ENCODE measurements around the gene FN1.
"Not testable (repeated sequence)": the region's sequence is repeated elsewhere in the genome, so short reads cannot be mapped to it uniquely, and the experiment has no call there.

Gene FN1

DNA sequence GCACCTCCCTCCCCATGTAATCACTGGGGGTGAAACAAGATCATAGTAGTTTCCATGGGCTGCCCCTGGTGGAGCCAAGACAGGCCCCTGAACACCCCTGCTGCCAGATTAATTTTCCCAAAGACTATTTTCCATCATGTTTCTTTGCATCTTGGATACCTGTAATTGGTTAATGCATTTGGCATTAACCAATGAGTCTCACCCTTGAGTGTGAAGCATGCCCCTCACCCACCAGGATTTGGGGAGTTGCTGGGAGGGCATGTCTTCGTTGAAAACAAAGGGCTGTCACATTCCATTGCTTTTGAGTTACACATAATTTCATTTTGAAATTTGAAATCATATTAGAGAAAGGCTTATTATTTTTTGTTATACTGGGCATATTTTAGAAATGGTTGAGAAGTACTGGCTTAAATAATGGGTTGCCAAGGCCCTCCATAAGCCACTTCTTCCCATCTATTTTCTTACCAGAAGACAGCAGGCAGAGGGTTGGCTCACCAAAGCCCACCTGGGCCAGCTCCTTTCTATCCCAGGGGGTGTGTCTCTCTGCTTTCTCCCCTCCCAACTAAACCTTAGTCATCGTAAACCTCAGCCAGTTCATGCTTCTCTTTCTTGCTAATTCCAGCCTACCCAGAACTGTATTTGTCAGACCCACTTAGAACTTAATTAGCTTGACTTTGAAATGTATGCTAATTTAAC lies 72.3 kb downstream of the FN1 start:
- no peak for DNase-seq

DNA sequence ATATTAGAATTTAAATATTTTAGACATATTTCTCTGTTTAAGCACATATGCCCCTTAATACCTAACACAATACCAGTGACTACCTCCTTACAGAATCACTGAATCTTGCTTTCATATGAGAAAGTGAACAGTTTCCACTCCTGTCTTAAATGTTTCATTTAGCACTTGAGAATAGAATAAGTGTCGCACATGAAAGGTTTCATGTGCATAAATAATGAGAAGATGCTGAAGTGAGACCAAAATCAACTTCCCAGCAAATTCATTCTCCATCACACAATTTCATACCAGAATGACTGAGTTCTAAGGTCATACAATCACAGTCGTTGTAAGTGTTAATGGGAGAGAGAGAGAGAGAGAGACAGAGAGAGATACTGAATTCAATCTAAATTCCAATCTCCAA lies 72.8 kb downstream of the FN1 start:
- no peak for DNase-seq

DNA sequence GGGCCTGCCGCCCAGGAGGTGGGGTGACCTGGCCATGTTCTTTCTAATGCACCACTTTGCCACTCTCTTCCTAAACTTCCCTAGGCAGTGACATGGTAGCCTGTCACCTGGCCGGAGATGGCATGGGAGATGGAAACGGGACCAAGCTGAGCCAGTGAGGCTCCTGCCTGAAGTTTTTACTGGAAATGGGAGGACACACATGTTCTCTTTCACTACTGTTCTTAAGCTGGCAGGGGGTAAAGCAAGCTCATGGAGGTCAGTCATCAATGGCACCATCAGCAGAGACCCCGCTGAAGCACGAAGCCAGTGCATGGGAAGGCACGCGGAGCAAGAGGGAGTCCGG lies 73.3 kb downstream of the FN1 start:
- no peak for DNase-seq

DNA sequence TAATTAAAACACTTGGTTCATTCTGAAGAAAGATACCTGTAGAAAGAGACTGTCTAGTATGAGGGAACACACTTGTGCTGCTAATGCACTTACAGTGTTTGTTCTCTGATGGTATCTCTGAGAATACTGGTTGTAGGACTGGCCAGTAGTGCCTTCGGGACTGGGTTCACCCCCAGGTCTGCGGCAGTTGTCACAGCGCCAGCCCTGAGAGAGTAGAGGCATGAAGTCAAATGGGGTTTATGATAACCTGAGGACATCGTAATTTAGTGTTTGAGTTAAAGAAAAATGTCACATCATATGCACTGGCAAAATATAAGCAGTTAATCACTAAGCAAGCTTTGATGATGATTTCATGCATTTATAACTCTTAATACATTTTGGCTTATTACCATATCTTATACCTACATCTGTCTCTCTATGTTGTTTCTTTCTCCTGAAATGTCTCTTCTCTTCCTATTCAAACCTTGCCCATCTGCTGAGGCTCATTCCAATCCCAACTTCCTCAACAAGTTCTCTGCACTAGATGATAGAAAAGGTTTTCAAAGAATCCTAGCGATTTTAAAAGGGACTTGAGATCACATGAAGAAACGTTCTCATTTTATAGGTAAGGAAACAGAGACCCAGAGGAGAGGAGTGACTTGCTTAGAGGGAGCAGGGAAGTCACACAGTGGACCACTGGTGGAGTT lies 73.8 kb downstream of the FN1 start:
- DNase-seq, result no peak

DNA sequence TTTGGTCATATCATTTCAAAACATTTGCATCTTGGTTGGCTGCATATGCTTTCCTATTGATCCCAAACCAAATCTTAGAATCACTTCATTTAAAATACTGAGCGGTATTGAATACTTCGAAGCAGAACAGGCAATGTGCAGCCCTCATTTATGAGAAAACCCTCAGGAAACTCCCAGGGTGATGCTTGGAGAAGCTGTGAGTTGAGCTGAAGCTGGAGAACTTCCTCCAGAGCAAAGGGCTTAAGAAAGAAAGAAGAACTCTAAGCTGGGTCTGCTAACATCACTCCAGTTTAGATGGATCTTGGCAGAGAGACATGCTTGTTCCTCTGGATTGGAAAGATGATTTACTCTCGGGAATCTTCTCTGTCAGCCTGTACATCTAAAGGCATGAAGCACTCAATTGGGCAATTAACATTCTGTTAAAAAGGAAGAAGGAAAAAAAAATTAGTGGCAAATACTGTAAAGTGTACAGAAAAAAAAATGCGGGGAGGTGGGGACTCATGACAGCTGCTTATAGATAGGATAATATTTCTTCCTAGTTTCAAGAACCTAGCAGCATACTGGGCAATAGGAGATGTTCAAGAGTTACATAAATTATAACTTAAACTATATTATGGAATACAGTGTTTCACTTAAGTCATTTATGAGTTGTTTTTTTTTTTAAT lies 74.5 kb downstream of the FN1 start:
- no peak for DNase-seq

DNA sequence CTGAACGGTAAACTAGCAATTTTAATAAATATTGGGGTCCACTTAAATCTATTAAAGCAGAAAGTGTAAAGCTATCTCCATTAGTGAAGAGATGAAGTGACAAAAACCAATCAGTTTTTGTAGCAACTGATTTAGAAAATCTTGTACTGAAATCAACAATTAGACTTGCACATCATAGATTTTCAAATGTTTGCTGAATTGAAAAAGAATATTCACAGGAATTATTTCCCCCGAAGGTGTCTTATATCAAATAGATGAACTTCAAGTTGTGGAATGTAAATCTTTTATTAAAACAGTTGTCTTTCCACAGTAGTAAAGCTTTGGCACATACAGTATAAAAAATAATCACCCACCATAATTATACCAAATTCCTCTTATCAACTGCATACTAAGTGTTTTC lies 75.3 kb downstream of the FN1 start:
- no peak for DNase-seq

DNA sequence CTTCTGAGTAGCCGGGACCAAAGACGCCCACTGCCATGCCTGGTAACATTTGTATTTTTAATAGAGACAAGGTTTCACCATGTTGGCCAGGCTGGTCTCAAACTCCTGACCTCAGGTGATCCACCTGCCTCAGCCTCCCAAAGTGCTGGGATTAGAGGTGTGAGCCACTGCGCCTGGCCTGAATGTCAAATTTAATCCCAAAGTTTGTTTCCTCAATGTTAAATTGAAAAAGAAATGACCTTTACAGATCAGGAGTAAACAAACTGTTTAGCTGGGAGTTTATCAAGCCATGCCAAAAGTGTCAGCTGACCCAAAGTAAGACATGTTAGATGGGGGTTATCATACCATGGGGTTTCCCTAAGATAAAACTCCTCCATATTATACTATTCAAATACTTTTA lies 75.8 kb downstream of the FN1 start:
- not testable (repeated sequence) for DNase-seq

DNA sequence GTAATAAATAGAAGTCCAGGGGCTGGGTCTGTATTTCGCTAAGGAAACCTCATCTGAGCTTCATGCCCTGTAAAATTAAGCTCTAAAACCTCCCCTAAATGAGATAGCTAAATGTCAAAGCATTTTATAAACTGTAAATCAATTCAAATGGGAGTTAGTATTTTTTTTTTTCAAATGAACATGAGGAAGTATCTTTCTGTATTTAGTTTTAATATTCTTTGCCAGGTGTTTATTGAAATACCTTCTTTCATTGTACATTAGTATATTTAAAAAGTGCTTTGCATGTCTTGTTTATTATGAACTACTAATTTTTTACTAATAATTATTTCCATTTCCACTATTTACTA lies 76.3 kb downstream of the FN1 start:
- DNase-seq, result no peak

DNA sequence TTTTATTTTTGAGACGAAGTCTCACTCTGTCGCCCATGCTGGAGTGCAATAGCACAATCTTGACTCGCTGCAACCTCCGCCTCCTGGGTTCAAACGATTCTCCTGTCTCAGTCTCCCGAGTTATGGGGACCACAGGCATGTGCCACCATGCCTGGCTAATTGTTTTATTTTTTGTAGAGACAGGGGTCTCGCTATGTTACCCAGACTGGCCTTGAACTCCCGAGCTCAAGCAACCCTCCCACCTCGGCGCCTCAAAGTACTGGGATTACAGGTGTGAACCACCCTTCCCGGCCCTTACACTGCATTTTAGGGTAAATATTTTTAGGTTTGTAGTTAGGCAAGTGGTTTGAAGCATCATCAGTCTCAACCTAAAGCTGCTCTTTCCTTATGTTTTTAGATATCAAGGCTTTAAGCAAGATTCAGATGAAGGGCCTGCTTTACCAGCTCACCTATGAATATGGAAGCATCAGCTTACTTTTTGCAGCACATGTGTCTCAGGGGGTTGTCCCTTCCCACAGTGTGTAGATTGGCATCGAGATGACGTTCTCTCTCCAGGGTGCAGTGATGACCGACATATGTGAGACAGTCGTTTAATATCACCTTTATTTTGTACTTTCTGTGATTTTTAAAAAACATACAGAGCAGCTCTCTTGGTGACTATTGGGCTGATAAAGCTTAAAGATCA lies 76.8 kb downstream of the FN1 start:
- no peak for DNase-seq

DNA sequence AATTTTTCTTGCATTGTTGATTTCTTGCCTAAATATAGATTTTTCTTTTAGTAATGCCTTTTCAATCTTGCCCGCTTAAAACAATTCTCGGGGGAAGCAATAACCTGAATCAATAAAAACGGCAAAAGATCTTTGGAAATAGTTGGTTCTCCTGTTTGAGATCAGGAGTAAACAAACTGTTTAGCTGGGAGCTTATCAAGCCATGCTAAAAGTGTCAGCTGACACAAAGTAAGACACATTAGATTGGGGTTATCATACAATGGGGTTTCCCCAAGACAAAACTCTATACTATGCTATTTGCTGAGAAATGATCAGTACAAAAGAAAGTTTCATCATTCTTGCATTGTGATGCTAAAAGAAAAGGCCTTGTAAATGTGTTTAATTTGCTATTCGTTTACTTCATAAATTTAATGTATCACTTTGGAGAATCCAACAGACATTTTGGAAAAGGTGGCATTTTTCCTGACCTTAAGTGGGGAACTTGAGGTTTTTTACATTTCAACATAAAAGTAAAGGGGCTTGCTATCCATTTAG lies 77.5 kb downstream of the FN1 start:
- no peak for DNase-seq

DNA sequence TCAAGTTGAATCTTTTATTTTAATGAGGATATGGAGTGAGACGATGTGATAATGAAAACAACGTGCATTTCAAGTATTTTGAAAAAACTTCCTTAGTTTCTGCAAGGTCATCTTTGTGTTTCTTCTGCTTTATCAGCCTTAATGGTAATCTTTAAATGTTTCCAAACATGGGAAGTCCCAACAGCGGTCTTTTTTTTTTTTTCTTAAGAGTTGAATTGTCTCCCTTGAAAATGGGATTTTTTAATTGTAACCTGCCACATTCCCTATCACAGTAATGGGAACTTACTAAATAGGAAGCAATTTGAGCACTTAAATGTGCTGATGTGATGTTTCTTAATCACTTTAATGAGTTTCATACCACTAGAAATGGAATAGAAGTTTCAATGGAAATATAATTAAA lies 78.2 kb downstream of the FN1 start:
- no peak for DNase-seq

DNA sequence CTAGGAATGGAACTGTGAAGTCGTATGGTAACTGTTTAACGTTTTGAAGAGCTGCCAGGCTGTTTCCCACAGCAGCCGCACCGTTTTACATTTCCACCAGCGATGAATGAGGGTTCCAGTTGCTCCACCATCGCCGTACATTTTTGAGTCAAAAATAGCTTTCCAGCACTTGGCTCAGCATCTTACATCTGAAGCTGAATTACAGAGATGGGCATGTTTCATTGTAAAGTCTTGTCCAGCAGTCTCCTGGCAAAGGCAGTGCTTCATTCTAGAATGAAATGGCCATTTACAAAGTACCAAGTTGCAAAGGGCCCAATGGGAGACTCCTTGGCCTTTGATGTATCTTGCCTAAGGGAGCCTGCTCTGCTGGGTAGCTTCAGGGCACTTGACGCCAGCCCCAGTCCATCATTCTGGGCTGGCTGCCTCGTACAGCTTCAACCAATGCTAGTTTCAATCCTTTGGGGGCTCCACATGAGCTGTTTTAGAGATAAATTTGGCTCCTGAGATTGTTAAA lies 78.9 kb downstream of the FN1 start:
- no peak for DNase-seq

DNA sequence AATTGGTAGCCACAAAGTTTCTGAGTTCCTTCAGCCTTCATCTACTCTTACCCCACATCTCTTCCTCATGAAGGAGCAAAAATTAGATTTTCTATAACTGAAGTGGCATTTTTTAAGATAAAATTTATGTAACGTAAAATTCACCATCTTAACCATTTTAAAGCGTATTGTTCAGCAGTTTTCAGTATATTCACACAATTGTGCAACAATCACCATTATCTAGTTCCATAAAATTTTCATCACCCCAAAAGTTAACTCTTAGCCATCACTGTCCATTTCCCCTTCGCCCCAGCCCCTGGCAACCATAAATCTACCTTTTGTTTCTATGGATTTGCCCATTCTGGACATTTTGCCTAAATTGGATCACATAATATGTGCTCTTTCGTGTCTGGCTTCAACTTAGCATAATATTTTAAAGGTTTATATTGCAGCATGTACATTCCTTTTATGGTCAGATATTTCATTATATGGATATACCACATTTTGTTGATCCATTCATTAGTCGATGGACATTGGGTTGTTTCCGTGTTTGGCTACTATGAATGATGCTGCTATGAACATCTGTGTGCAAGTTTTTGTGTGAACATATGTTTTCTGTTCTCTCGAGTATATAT lies 79.4 kb downstream of the FN1 start:
- no peak for DNase-seq

DNA sequence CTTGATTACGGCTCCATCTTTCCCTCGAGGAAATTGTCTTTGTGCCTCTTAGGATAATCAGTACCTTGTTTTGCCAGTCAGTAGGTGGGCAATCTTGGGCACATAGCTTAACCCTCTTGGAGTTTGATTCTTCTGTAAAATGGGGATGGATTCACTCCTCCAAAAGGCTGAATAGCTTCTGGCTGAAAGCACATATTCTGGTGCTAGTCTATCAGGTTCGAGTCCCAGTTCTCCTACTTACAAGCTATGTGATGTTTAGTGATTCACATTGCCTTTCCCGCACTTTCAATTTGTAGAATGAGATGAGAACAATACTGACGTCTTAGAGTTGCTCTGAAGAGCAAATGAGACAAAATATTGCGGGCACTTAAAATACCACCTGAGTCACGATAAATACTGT lies 80.1 kb downstream of the FN1 start:
- DNase-seq, result no peak

DNA sequence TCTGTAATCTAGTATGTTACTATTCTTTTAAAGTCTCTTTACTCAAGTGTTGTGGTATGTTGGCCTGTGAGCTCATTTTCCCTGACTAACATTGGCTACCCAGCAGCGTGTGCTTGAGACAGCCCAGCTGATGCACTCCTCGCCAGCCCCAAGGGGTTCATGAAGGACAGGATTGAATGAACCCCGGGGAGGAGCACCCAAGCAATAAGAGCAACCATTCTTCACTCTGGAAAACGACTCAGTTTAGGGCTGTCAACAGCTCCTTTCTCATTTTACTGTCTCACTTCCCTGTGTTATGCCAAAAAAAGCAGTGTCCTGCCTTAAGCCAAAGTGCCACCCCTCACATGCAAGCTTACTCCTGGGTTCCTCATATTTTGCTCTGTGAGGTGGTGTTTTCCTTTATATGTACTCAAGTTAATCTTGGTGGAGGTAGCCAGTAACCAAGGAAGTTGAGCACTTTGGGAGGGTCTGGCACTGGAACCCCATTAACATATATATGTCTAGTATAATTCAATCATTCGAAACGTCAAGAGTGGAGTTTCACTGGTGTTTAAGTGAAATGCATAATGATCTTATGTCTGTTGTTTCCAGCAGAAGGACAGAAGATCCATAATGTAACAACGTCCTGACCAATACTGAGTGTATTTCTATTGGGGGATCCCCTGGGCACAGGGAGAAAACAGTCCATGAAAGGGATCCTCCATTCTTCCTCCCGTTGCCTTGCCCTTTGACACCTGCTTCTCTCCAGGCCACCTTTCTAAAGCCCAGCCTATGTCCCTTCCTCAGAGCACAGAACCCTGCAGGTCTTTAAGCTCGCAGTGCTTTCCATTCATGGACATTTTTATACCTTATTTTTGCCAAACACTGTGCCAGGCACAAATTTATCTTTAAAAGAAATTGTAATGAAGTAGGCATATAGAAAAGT lies 80.8 kb downstream of the FN1 start:
- no peak for DNase-seq

DNA sequence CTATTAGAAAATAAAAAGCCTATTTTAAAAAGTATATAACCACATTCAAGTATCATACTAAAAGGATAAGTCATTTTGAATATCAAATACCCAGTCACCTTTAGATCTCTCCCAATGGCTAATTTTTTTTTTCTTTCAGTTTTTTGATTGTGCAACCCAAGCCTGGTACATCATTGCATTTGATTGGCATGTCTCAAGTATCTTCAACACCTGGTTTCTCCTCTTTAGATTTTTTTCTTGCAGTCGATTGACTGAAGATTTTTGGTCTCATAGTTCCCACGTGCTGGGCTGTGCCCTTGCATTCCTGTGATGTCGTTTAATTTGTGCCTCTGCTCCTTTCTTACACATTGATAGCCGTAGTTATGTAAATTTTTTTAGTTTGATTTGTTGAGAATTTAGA lies 83.3 kb downstream of the FN1 start:
- no peak for DNase-seq

DNA sequence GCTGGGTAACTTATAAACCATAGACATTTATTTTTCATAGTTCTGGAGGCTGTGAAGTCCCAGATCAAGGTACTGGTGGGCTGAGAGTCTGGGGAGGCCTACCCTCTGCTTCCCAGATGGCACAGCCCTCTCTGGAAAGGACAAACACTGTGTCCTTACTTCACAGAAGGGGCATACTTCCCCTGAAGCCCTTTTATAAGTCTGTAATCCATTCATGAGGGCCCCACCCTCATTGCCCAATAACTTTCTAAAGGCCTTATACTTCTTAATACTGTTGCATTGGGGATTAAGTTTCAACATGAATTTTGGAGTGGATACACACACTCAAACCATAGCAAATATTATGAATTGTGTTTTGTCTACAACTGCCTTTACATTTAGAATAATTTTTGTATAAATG lies 88.0 kb downstream of the FN1 start:
- no peak for DNase-seq

DNA sequence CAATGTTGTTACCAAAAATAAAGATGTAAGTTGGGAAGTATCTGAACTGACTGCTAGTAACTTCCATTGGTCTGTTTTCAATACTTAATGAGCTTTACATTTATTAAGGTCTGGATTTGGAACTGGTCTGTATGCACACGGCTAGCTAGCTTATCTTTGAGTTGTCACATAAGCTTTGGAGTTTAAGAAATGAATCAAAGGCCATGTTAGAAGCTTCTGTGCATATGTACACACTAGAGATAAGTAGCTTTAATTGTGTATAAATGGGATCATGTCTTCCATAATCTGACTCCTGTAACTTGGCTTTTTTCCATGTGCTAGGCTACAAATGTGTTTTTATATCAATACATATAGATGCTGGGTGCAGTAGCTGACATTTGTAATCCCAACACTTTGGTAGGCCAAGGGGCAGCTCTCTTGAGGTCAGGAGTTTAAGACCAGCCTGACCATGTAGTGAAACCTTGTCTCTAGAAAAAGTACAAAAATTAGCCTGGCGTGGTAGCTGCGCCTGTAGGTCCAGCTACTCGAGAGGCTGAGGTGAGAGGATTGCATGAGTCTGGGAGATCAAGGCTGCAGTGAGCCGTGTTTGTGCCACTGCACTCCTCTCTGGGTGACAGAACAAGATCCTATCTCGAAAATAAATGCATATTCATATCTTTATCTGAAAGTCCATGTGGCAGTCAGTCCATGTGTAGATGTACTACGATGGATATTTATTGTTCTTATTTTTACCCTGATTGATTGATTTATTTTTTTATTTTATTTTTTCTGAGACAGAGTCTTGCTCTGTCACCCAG lies 96.8 kb downstream of the FN1 start:
- DNase-seq, result no peak

DNA sequence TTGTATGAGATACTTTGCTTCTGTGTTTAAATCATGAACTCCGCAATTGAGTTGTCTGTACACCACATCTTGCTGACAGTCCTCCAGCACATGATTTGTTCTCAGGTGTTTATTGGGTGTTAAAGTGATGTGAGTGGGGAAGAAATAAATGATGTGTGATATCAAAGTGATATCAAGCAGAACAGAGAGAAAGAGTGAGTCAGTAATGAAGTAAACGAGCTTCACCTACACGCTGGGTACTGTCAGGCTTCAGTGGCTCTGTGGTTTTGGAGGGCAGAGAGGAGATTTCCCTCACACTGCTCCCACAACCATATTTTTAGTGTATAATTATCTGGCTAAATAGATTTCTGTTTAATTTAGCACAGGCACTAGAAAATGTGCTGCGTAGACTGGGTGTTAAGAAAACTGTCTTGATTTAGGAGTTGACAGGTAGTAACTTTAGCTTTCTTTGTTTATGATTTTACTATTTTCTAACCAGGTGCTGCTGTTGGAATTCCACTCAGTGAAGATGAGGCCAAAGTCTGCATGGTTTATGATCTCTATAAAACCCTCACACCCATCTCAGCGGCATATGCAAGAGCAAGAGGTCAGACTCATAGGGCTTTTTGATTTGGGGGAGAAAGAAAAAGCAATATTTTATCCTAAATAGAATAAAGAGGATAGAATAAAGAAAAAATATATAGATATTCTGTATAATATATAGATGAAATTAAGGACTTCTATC lies 102.8 kb downstream of the FN1 start:
- DNase-seq, result no peak

DNA sequence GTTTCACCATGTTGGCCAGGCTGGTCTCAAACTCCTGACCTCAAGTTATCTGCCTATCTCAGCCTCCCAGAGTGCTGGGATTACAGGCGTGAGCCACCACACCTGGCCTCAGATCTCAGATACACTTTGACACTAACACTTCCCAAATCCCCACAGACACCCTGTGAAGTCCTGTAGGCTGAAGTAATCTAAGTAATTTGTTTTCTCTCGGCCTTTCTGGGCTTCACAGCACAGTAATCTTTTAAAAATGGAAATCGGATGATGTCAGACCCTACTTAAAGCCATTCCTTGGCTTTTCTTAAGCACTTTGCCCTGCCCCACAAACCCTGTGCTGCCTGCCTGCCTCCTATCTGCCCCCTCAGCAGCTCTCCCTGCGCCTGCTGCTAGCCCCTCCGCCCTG lies 107.8 kb downstream of the FN1 start:
- DNase-seq, result no peak

All from T-helper 1 cell (primary cell).